IPS DF 6.9 (cell line): ENCODE measurements around the gene SCO1.

Experiments used
- DNase-seq: peaks from one replicate; pipeline ENCODE4 v3.0.0-alpha.2; 2013; ENCODE audit warnings: low read depth, low spot score
- H3K27ac ChIP-seq: one replicate; pipeline ENCODE4 v1.5.1; 2013; ENCODE audit warnings: low read length, control low read depth
- H3K27me3 ChIP-seq: 2 replicates; pipeline ENCODE4 v1.6.1; 2013; ENCODE audit warnings: mild to moderate bottlenecking, low read length; ENCODE audit not compliant: control insufficient read depth, insufficient read depth
- H3K36me3 ChIP-seq: 2 replicates; pipeline ENCODE4 v1.6.1; 2013; ENCODE audit warnings: low read length; ENCODE audit not compliant: control insufficient read depth, insufficient read depth
- H3K4me1 ChIP-seq: 2 replicates; pipeline ENCODE4 v1.6.1; 2013; ENCODE audit warnings: low read length; ENCODE audit not compliant: control insufficient read depth, insufficient read depth
- H3K4me3 ChIP-seq: 2 replicates; pipeline ENCODE4 v1.5.1; 2013; ENCODE audit warnings: mild to moderate bottlenecking, low read length
- H3K9me3 ChIP-seq: 2 replicates; pipeline ENCODE4 v1.6.1; 2013; ENCODE audit warnings: low read length, inconsistent platforms; ENCODE audit not compliant: control insufficient read depth, insufficient read depth
- WGBS: extraction: QIAGEN DNeasy Blood & Tissue Kit; methylation state at CpG from one replicate; pipeline ENCODE4 v1.1.7; 2013; ENCODE audit warnings: mixed read lengths, missing lambda C conversion rate; ENCODE audit not compliant: insufficient read length, insufficient coverage; 5-methylcytosine and 5-hydroxymethylcytosine counted together

Gene SCO1

DNA sequence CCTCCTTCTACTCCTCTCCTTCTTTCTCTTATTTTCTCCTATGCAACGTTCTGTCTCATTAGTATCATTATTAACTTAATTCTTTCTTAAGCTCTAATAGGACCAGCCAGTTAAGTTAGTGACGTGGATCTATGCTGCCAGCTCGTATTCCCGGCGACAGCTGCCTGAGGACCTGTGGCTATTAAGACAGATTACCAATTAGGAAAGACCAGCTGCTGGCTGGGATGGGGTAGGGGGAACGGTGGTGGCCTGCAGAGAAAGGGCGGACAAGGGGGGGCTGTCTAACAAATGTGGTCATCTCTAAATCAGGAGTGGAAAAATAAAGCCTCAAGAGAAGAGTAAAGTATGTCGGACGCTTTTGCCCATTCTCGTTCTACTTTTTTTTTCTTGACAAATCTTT is 39.5 kb downstream of the SCO1 start:
- Histone ChIP-seq H3K27ac (no peak overlapping the region), H3K4me1 (no peaks in the 10 kb centered on the region), H3K4me3 (no peak overlapping the region), H3K27me3 (no peaks in the 10 kb centered on the region), H3K9me3 (no peaks in the 10 kb centered on the region), H3K36me3 (no peaks in the 10 kb centered on the region)
- no peak for DNase-seq
- 100% methylated on average over 1 of the region's 10 CpGs for WGBS

DNA sequence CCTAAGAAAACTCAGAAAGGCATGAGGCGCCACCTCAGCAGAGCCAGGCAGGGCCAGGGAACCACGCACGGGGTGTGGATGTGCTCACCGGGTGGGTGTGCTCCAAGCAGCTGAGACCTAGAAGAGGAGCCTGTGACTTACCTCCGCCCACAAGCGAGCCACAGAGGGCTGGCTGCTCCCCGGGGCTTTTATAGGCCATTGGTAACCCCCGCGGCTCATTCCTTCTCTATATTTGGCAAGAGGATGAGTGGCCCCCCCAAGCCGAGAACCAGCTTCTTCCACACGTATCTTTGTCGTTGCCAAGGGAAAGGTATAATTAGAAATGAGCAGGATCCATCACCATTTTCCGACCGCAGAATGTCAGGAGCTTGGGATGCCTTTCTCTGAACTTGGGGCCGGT is 40.2 kb downstream of the SCO1 start, which contains the start of gene MYH3:
Gene MYH3, minus strand, starts transcription at position 162 of the 400 bp plus-strand sequence. CDS start 2,245 bp downstream, outside the sequence.
- Histone ChIP-seq H3K36me3 (no peaks in the 10 kb centered on the region), H3K27me3 (no peaks in the 10 kb centered on the region), H3K27ac (no peak within 1 kb of the TSS), H3K4me1 (no peaks in the 10 kb centered on the region), H3K9me3 (no peaks in the 10 kb centered on the region), H3K4me3 (no peak within 1 kb of the TSS)
- no CpG with 5 or more reads among the region's 15 CpGs for WGBS
- DNase-seq: no peak

DNA sequence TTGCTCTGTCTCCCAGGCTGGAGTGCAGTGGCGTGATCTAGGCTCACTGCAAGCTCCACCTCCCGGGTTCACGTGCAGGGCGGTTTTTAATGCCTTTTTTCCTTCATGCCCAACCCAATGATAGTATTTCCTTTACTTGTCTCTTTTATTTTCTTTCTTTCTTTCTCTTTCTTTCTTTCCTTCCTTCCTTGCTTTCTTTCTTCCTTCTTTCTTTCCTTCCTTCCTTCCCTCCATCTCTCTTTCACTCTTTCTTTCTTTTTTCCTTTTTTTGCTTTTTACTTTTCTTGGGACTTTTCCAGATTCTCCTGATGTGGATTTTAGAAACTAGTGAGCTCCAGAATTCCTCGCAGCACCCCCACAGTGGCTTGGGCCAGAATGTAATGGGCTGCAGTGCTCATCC is 43.3 kb downstream of the SCO1 start:
- WGBS: no CpG with 5 or more reads among the region's 5 CpGs
- H3K36me3 ChIP-seq: no peaks in the 10 kb centered on the region
- H3K4me1 ChIP-seq: no peaks in the 10 kb centered on the region
- H3K9me3 ChIP-seq: no peaks in the 10 kb centered on the region
- H3K4me3 ChIP-seq: no peak overlapping the region
- H3K27me3 ChIP-seq: no peaks in the 10 kb centered on the region
- no peak overlapping the region for H3K27ac ChIP-seq
- DNase-seq: no peak

DNA sequence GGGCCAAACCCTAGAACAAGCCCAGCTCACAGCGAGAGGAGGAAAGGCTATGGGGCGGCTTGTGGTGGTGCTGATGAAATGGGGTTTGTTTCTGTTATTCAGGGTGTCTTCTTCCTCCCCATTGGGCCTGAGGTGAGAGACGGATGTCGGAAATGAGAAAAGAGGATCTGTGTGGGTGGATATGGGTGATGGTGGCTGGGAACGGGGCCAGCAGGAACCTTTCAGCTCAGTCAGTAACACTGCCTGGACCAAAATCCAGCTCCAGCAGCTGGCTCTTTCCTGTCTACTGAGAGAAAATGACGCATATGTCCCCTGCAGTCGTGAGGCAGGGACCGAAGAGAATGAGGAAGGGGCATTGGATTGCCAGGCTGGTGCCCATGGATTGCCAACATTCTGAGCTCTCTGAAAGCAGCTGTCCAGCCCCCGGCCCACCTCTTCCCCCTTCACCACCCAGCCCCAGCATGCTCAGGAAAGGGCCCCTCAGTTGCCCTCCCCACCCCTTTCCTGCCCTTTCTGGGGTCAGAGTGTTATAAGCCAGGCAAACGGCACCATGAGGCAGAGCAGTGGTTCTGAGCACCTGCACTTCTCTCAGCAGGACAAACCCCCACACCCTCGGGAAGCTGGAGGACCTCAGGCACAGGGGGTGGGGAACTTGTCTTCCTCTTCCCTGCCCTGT is 44.2 kb downstream of the SCO1 start:
- Histone ChIP-seq H3K4me1 (no peaks in the 10 kb centered on the region), H3K4me3 (no peak overlapping the region), H3K27me3 (no peaks in the 10 kb centered on the region), H3K36me3 (no peaks in the 10 kb centered on the region), H3K27ac (no peak overlapping the region), H3K9me3 (no peaks in the 10 kb centered on the region)
- no peak for DNase-seq
- WGBS: no CpG with 5 or more reads among the region's 11 CpGs

DNA sequence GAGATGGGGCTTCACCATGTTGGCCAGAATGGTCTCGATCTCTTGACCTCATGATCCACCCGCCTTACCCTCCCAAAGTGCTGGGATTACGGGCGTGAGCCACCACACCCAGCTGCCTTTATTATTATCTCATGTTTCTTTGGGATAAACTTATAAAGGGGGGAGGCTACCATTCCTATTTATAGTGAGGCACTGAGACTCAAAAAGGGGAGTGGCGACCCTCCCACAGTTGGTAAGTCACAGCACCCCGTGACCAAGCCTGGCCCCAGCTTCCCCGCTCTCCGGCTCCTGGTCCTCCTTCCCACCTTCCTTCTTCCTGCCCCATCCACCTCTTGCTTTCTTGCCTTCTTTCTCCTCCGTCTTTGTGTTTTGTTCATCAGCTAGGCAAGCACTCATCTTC is 45.4 kb downstream of the SCO1 start:
- no peaks in the 10 kb centered on the region for H3K27me3 ChIP-seq
- H3K36me3 ChIP-seq: no peaks in the 10 kb centered on the region
- H3K4me1 ChIP-seq: no peaks in the 10 kb centered on the region
- WGBS: no CpG with 5 or more reads among the region's 9 CpGs
- no peaks in the 10 kb centered on the region for H3K9me3 ChIP-seq
- DNase-seq: no peak
- H3K27ac ChIP-seq: no peak overlapping the region
- no peak overlapping the region for H3K4me3 ChIP-seq

DNA sequence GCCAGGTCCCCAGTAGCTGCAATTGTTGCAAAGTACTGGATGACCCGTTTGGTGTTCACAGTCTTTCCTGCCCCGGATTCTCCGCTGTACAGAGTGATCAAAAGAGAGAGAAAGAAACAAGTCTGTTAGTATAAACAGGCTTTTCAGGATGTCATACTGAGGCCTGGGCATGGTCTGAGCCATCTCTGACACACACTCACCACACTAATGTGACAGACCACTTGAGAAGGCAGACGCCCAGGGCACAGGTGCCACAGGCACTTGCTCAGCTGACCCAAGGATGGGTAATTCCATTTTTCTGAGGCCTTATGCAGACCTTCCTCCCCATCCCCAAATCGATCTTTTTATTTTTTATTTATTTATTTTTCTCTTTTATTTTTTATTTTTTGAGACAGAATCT is 47.7 kb downstream of the SCO1 start:
- DNase-seq: no peak
- Histone ChIP-seq H3K9me3 (no peaks in the 10 kb centered on the region), H3K4me1 (no peaks in the 10 kb centered on the region), H3K27ac (no peak overlapping the region), H3K27me3 (no peaks in the 10 kb centered on the region), H3K36me3 (no peaks in the 10 kb centered on the region; the same call in 1 of the 2 replicates), H3K4me3 (no peak overlapping the region)
- WGBS: no CpG with 5 or more reads among the region's 5 CpGs

DNA sequence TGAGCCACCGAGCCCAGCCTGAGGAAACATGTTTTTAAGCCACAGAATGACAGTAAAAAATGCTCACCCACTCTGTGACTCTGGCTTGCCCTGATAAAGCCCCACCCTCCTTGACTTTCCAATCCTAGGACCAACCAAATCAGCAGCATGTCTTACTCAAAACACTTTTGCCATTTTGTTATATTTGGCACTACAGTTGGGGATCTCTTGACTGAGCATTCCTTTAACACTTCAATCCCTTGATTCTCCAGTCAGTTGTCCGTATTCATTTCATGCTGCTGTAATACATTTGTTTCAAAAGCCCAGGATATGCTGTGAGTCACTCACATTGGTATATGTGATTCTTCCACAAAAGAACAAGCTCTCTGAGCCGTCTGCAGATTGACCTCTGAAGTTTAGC is 48.4 kb downstream of the SCO1 start:
- no CpG with 5 or more reads among the region's 3 CpGs for WGBS
- Histone ChIP-seq H3K4me3 (no peak overlapping the region), H3K27me3 (no peaks in the 10 kb centered on the region), H3K4me1 (no peaks in the 10 kb centered on the region), H3K27ac (no peak overlapping the region), H3K9me3 (no peaks in the 10 kb centered on the region), H3K36me3 (no peaks in the 10 kb centered on the region; the same call in 1 of the 2 replicates)
- no peak for DNase-seq

DNA sequence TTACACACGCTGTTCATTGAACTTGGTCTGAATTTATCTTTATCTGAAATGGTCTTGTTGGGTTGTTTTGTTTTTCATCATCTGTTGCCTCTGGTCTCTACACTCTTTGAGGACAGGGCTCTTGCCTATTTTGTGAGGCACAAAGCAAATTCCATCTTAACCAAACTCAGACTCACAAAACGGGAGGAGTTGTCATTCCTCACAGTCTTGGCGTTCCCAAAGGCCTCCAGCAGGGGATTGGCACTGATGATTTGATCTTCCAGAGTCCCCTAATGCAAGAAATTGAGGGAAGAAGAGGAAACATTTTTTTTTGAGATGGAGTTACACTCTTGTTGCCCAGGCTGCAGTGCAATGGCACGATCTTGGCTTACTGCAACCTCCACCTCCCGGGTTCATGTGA is 49.0 kb downstream of the SCO1 start:
- no peak overlapping the region for H3K4me3 ChIP-seq
- no CpG with 5 or more reads among the region's 5 CpGs for WGBS
- no peaks in the 10 kb centered on the region for H3K27me3 ChIP-seq
- H3K9me3 ChIP-seq: no peaks in the 10 kb centered on the region
- no peak overlapping the region for H3K27ac ChIP-seq
- no peaks in the 10 kb centered on the region for H3K4me1 ChIP-seq
- no peak for DNase-seq
- no peaks in the 10 kb centered on the region; the same call in 1 of the 2 replicates for H3K36me3 ChIP-seq

DNA sequence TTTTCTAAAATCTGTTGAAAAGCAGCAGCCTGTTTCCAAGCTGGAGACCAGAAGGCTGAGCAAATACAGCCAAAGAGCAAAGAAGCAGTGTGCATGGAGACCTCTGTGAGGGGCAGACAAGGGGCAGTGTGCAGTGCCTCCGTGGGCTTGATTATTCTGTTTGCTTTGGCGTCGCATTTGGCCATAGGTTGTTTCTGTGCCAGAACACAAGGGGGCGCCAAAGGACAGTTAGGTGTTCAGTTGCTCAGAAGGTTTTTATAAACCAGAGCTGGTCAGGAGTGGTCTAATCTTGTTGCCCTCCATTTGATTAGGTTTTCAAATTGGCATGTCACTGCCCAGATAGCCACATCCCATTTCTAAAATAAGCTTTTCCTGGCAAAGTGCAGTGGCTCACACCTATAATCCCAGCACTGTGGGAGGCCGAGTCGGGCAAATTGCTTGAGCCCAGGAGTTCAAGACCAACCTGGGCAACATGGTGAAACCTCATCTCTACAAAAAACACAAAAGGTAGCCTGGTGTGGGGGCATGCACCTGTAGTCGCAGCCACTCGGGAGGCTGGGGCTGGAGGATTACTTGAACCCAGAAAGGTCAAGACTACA is 50.8 kb downstream of the SCO1 start:
- H3K36me3 ChIP-seq: no peaks in the 10 kb centered on the region; the same call in 1 of the 2 replicates
- peak; percentile 47 for DNase-seq
- H3K27ac ChIP-seq: no peak overlapping the region
- WGBS: no CpG with 5 or more reads among the region's 8 CpGs
- H3K4me3 ChIP-seq: no peak overlapping the region
- H3K9me3 ChIP-seq: no peaks in the 10 kb centered on the region
- H3K4me1 ChIP-seq: no peaks in the 10 kb centered on the region
- no peaks in the 10 kb centered on the region for H3K27me3 ChIP-seq

DNA sequence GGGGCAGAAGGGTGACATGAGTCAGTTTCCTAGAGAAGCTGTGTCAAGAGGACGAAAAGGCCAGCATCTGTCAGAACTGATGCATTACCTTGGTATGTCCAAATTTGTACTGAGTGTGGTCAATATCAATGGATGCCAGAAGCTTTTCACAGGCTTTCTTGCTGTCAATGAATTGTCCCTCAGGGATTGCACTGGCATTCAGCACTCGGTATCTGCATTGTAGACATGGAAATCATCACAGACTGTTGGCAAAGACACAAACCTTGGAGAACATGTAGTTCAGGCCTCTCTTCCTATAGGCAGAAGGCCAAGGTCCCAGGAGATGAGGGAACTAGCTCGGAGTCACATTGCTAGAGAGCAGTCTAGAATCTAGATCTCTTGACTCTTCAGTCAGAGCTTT is 56.9 kb downstream of the SCO1 start:
- no CpG with 5 or more reads among the region's 3 CpGs for WGBS
- Histone ChIP-seq H3K27me3 (no peaks in the 10 kb centered on the region), H3K9me3 (no peaks in the 10 kb centered on the region), H3K4me1 (no peaks in the 10 kb centered on the region), H3K27ac (no peak overlapping the region), H3K4me3 (no peak overlapping the region), H3K36me3 (no peaks in the 10 kb centered on the region)
- DNase-seq: no peak

DNA sequence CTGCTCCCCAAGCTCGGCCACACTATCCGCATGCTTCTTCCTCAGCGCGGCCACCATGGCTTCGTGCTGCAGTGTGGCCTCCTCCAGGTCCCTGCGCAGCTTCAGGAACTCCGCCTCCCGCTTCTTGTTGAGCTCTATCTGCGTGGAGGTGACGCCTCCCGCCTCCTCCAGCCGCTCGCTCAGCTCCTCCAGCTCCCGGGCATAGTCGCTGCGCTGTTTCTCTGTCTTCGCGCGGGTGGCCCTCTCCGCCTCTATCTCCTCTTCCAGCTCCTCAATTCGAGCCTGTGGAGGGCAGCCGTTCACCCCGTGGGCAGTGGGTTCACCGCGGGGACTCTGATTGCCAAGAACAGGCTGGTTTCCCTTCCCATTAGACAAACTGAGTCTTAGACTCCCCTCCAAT is 59.2 kb downstream of the SCO1 start:
- H3K36me3 ChIP-seq: no peaks in the 10 kb centered on the region
- no CpG with 5 or more reads among the region's 25 CpGs for WGBS
- no peaks in the 10 kb centered on the region for H3K9me3 ChIP-seq

More for the DNA sequence above, 59.2 kb downstream of the SCO1 start:
- DNase-seq: no peak
- H3K4me1 ChIP-seq: no peaks in the 10 kb centered on the region; the same call in 1 of the 2 replicates
- H3K27me3 ChIP-seq: no peaks in the 10 kb centered on the region
- no peak overlapping the region for H3K27ac ChIP-seq
- no peak overlapping the region for H3K4me3 ChIP-seq
